Caco-2 (cell line): ENCODE measurements around the gene MIR17HG. TPM values are rescaled to one million over a fixed set of nuclear protein-coding genes. Genes with fewer than 3 reads are reported as not detected.

ENCODE experiments used
- BruUV-seq: library from RNA; stranded (reverse); fragments of 400-500 nt; replicated peaks from 2 replicates; lab custom pipeline; 2021; lab: Mats Ljungman, UMichigan
- CTCF ChIA-PET: fragments of 300-600 bp; sonication (Branson Sonifier 250); formaldehyde crosslinking; loops from one replicate; lab custom pipeline; 2022; ENCODE audit warnings: antibody characterized with exemption; lab: Charles Lee
- POLR2A ChIA-PET: fragments of 300-600 bp; sonication (Branson Sonifier 250); formaldehyde crosslinking; loops from one replicate; lab custom pipeline; 2022; ENCODE audit warnings: antibody characterized with exemption; lab: Charles Lee
- DNase-seq, 2 experiments: peaks; one replicate each; pipeline versions ENCODE4 v3.0.0 to v3.0.0-alpha.2; 2020 to 2022
- H3K27me3 ChIP-seq: replicated peaks from 2 replicates; pipeline ENCODE4 v1.6.0; 2011; ENCODE audit warnings: low read length; ENCODE audit not compliant: control insufficient read depth, insufficient read depth
- H3K36me3 ChIP-seq: 2 replicates; pipeline ENCODE4 v1.5.1; 2011; ENCODE audit warnings: low read length; ENCODE audit not compliant: control insufficient read depth, insufficient read depth
- H3K4me1 ChIP-seq: fragments of 250-450 bp; sonication (Bioruptor Pico); 2 replicates; pipeline ENCODE4 v1.5.1; 2020; ENCODE audit warnings: mild to moderate bottlenecking
- H3K4me3 ChIP-seq: 2 replicates; pipeline ENCODE4 v1.5.1; 2011; ENCODE audit warnings: low read depth, mild to moderate bottlenecking, control low read depth, low read length
- H3K9me3 ChIP-seq: fragments of 250-450 bp; sonication (Bioruptor Pico); 2 replicates; pipeline ENCODE4 v1.5.1; 2020; ENCODE audit warnings: mild to moderate bottlenecking, moderate library complexity
- H3K27ac Mint-ChIP-seq: one replicate; pipeline ENCODE4 v1.8.0; 2022; ENCODE audit warnings: mixed read lengths; ENCODE audit not compliant: unreplicated experiment
- H3K27me3 Mint-ChIP-seq: one replicate; pipeline ENCODE4 v1.8.0; 2022; ENCODE audit warnings: mixed read lengths; ENCODE audit not compliant: insufficient read depth, unreplicated experiment
- H3K36me3 Mint-ChIP-seq: one replicate; pipeline ENCODE4 v1.8.0; 2022; ENCODE audit warnings: mild to moderate bottlenecking, mixed read lengths; ENCODE audit not compliant: insufficient read depth, unreplicated experiment
- H3K4me1 Mint-ChIP-seq: one replicate; pipeline ENCODE4 v1.8.0; 2022; ENCODE audit warnings: low read depth, mixed read lengths; ENCODE audit not compliant: unreplicated experiment
- H3K4me3 Mint-ChIP-seq: one replicate; pipeline ENCODE4 v1.8.0; 2022; ENCODE audit warnings: mild to moderate bottlenecking, moderate library complexity, mixed read lengths; ENCODE audit not compliant: unreplicated experiment
- H3K9me3 Mint-ChIP-seq: one replicate; pipeline ENCODE4 v1.8.0; 2022; ENCODE audit warnings: mixed read lengths; ENCODE audit not compliant: unreplicated experiment
- intact Hi-C: fragments of 100-400 bp; cut with micrococcal nuclease; formaldehyde crosslinking; loops from one replicate; pipeline ENCODE4 v1.10.0; 2022; ENCODE audit not compliant: unreplicated experiment
- total RNA-seq: library from RNA; stranded (reverse); gene quantifications from 2 replicates; pipeline ENCODE4 v1.2.3, GENCODE V29; 2022
- TF ChIP-seq, protein P1 (sequence below), 2 experiments: fragments of 200-600 bp in 1 of 2; IDR thresholded peaks; 1 replicate in 1 of 2; 2 replicates in 1 of 2; pipeline versions ENCODE4 v1.5.1 to v1.8.0; 2011 to 2022; ENCODE audit warnings: antibody characterized with exemption in 1 of 2, control low read depth in 1 of 2, inconsistent platforms in 1 of 2, low read depth in 1 of 2, low read length in 1 of 2, mild to moderate bottlenecking in 1 of 2, moderate library complexity in 1 of 2; ENCODE audit not compliant: insufficient read depth in 1 of 2, severe bottlenecking in 1 of 2, unreplicated experiment in 1 of 2

Gene MIR17HG
- total RNA-seq, 1 experiment from 2014 or later = 16.6 TPM

- H3K9me3 ChIP-seq = no peaks in the 10 kb centered on the region
- H3K27me3 ChIP-seq = no peaks in the 10 kb centered on the region
- Mint-ChIP-seq H3K4me3 (no peak overlapping the region), H3K27me3 (peaks cover 7% of the 10 kb centered on the region), H3K36me3 (no peaks in the 10 kb centered on the region), H3K4me1 (no peaks in the 10 kb centered on the region), H3K9me3 (no peaks in the 10 kb centered on the region), H3K27ac (no peak overlapping the region)
- POLR2A ChIA-PET = no interaction called here
- no TSS peak for BruUV-seq
- TF ChIP-seq, protein P1, sequence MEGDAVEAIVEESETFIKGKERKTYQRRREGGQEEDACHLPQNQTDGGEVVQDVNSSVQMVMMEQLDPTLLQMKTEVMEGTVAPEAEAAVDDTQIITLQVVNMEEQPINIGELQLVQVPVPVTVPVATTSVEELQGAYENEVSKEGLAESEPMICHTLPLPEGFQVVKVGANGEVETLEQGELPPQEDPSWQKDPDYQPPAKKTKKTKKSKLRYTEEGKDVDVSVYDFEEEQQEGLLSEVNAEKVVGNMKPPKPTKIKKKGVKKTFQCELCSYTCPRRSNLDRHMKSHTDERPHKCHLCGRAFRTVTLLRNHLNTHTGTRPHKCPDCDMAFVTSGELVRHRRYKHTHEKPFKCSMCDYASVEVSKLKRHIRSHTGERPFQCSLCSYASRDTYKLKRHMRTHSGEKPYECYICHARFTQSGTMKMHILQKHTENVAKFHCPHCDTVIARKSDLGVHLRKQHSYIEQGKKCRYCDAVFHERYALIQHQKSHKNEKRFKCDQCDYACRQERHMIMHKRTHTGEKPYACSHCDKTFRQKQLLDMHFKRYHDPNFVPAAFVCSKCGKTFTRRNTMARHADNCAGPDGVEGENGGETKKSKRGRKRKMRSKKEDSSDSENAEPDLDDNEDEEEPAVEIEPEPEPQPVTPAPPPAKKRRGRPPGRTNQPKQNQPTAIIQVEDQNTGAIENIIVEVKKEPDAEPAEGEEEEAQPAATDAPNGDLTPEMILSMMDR (IDR thresholded peaks at IDR 0.05; ENCODE audit: insufficient read depth in 1 of 2, low read depth in 1 of 2, low read length in 1 of 2, severe bottlenecking in 1 of 2, unreplicated experiment in 1 of 2) = no peak
- no peaks in the 10 kb centered on the region for H3K36me3 ChIP-seq
- no peaks in the 10 kb centered on the region for H3K4me1 ChIP-seq
- intact Hi-C loops = loop anchor here (10.0 kb wide), 1 partner anchor 171 kb away; no protein-coding TSS in a partner anchor
- CTCF ChIA-PET = no interaction called here
- DNase-seq = no peak
- H3K4me3 ChIP-seq = no peak overlapping the region
Measured at GRCh38 chr13:91383836-91384235, 36.3 kb downstream of the MIR17HG start.

- H3K27me3 ChIP-seq = no peaks in the 10 kb centered on the region
- POLR2A ChIA-PET = no interaction called here
Measured at GRCh38 chr13:91384896-91385295, 37.4 kb downstream of the MIR17HG start.

GRCh38 chr13:91389186-91389585 is 41.7 kb downstream of the MIR17HG start:
- ChIA-PET CTCF (no interaction called here), POLR2A (no interaction called here)
- Mint-ChIP-seq H3K36me3 (no peaks in the 10 kb centered on the region), H3K27ac (no peak overlapping the region), H3K27me3 (peaks cover 14% of the 10 kb centered on the region), H3K4me1 (no peaks in the 10 kb centered on the region), H3K9me3 (no peaks in the 10 kb centered on the region), H3K4me3 (no peak overlapping the region)
- BruUV-seq = no TSS peak
- H3K36me3 ChIP-seq = no peaks in the 10 kb centered on the region
- TF ChIP-seq, protein P1 (IDR thresholded peaks at IDR 0.05; ENCODE audit: insufficient read depth in 1 of 2, low read depth in 1 of 2, low read length in 1 of 2, severe bottlenecking in 1 of 2, unreplicated experiment in 1 of 2) = no peak
- no peak for DNase-seq
- H3K9me3 ChIP-seq = no peaks in the 10 kb centered on the region
- H3K4me3 ChIP-seq = no peak overlapping the region
- H3K4me1 ChIP-seq = no peaks in the 10 kb centered on the region
- intact Hi-C loops = loop anchor here (10.0 kb wide), 1 partner anchor 166 kb away; no protein-coding TSS in a partner anchor
- H3K27me3 ChIP-seq = no peaks in the 10 kb centered on the region

More at GRCh38 chr13:91384896-91385295, 37.4 kb downstream of the MIR17HG start:
- intact Hi-C loops = loop anchor here (10.0 kb wide), 1 partner anchor 170 kb away; no protein-coding TSS in a partner anchor
- no peaks in the 10 kb centered on the region for H3K36me3 Mint-ChIP-seq
- Histone ChIP-seq H3K36me3 (no peaks in the 10 kb centered on the region), H3K4me3 (no peak overlapping the region), H3K9me3 (no peaks in the 10 kb centered on the region), H3K4me1 (no peaks in the 10 kb centered on the region)
- no peak overlapping the region for H3K4me3 Mint-ChIP-seq
- TF ChIP-seq, protein P1 (IDR thresholded peaks at IDR 0.05; ENCODE audit: insufficient read depth in 1 of 2, low read depth in 1 of 2, low read length in 1 of 2, severe bottlenecking in 1 of 2, unreplicated experiment in 1 of 2) = no peak
- CTCF ChIA-PET = no interaction called here
- no peak for DNase-seq
- no peaks in the 10 kb centered on the region for H3K9me3 Mint-ChIP-seq
- peaks cover 10% of the 10 kb centered on the region for H3K27me3 Mint-ChIP-seq
- no TSS peak for BruUV-seq
- no peak overlapping the region for H3K27ac Mint-ChIP-seq
- H3K4me1 Mint-ChIP-seq = no peaks in the 10 kb centered on the region
